ENCODE results near the gene MYH7. TPM values are rescaled to one million over a fixed set of nuclear protein-coding genes. Genes with fewer than 3 reads are reported as not detected.

Gene MYH7
- total and polyA plus RNA-seq, 3 donors from 2014 or later: 0.87 to 51.3 (median 1.3) TPM

GRCh38 chr14:23434488-23435222 is 805 bp downstream of the MYH7 start:
- no peak overlapping the region for H3K4me3 ChIP-seq
- no peaks in the 10 kb centered on the region for H3K27me3 ChIP-seq
- H3K36me3 ChIP-seq (ENCODE audit: low read depth, missing control alignments): no peaks in the 10 kb centered on the region
- no peak for DNase-seq
- no peaks in the 10 kb centered on the region for H3K9me3 ChIP-seq
- intact Hi-C loops (cut with DNase I; ENCODE audit: low total_unique reads): no loop called here
- H3K4me1 ChIP-seq: no peaks in the 10 kb centered on the region
- WGBS, 2 donors: 92 to 95% methylated on average over 5 to 8 of the region's 8 CpGs
- H3K27ac ChIP-seq: no peak overlapping the region
- TF ChIP-seq CTCF (IDR thresholded peaks at IDR 0.05) (no peak), POLR2A (IDR thresholded peaks at IDR 0.05) (no peak)

GRCh38 chr14:23433457-23433856 is 2.0 kb downstream of the MYH7 start:
- 85% methylated on average over 10 of the region's 10 CpGs for WGBS, 2 donors
- H3K4me3 ChIP-seq: no peak overlapping the region
- H3K9me3 ChIP-seq: no peaks in the 10 kb centered on the region
- H3K27ac ChIP-seq: no peak overlapping the region
- TF ChIP-seq CTCF (IDR thresholded peaks at IDR 0.05) (no peak), POLR2A (IDR thresholded peaks at IDR 0.05) (no peak)
- no peaks in the 10 kb centered on the region for H3K36me3 ChIP-seq (ENCODE audit: low read depth, missing control alignments)
- no peaks in the 10 kb centered on the region for H3K4me1 ChIP-seq
- no peaks in the 10 kb centered on the region for H3K27me3 ChIP-seq
- intact Hi-C loops (cut with DNase I; ENCODE audit: low total_unique reads): no loop called here
- DNase-seq: no peak

GRCh38 chr14:23432946-23433345 is 2.5 kb downstream of the MYH7 start:
- TF ChIP-seq CTCF (IDR thresholded peaks at IDR 0.05): no peak
- no peak for TF ChIP-seq POLR2A (IDR thresholded peaks at IDR 0.05)
- intact Hi-C loops (cut with DNase I; ENCODE audit: low total_unique reads): no loop called here
- Histone ChIP-seq H3K4me3 (no peak overlapping the region), H3K36me3 (ENCODE audit: low read depth, missing control alignments) (no peaks in the 10 kb centered on the region), H3K9me3 (no peaks in the 10 kb centered on the region), H3K4me1 (no peaks in the 10 kb centered on the region), H3K27ac (no peak overlapping the region), H3K27me3 (no peaks in the 10 kb centered on the region)
- WGBS, 2 donors: 91% methylated on average over 10 of the region's 10 CpGs
- DNase-seq: no peak

- Histone ChIP-seq H3K36me3 (ENCODE audit: low read depth, missing control alignments) (no peaks in the 10 kb centered on the region), H3K4me1 (no peaks in the 10 kb centered on the region), H3K4me3 (no peak overlapping the region), H3K9me3 (no peaks in the 10 kb centered on the region), H3K27ac (no peak overlapping the region), H3K27me3 (no peaks in the 10 kb centered on the region)
- DNase-seq: no peak
- TF ChIP-seq CTCF (IDR thresholded peaks at IDR 0.05) (no peak), POLR2A (IDR thresholded peaks at IDR 0.05) (no peak)
- 84 to 91% methylated on average over 17 of the region's 17 CpGs for WGBS, 2 donors
- intact Hi-C loops (cut with DNase I; ENCODE audit: low total_unique reads): no loop called here
Measured at GRCh38 chr14:23432102-23432925, 3.1 kb downstream of the MYH7 start.
